22Rv1 (cell line): ENCODE measurements around the gene ASXL3.

ENCODE experiments used
- ZFX ChIP-seq: fragments of 450-650 bp; IDR thresholded peaks from 2 replicates; pipeline ENCODE4 v1.6.1; 2017; ENCODE audit warnings: antibody characterized with exemption, borderline replicate concordance
- TF ChIP-seq, protein P1 (sequence below): fragments of 450-650 bp; IDR thresholded peaks from 2 replicates; pipeline ENCODE4 v1.5.1; 2017; ENCODE audit warnings: mild to moderate bottlenecking

GRCh38 chr18:33665641-33666040 lies 87.6 kb downstream of the ASXL3 start:
- TF ChIP-seq, protein P1, sequence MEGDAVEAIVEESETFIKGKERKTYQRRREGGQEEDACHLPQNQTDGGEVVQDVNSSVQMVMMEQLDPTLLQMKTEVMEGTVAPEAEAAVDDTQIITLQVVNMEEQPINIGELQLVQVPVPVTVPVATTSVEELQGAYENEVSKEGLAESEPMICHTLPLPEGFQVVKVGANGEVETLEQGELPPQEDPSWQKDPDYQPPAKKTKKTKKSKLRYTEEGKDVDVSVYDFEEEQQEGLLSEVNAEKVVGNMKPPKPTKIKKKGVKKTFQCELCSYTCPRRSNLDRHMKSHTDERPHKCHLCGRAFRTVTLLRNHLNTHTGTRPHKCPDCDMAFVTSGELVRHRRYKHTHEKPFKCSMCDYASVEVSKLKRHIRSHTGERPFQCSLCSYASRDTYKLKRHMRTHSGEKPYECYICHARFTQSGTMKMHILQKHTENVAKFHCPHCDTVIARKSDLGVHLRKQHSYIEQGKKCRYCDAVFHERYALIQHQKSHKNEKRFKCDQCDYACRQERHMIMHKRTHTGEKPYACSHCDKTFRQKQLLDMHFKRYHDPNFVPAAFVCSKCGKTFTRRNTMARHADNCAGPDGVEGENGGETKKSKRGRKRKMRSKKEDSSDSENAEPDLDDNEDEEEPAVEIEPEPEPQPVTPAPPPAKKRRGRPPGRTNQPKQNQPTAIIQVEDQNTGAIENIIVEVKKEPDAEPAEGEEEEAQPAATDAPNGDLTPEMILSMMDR = no peak
- no peak for TF ChIP-seq ZFX
